MCF 10A (cell line): ENCODE measurements around the gene FGF16. TPM values are rescaled to one million over a fixed set of nuclear protein-coding genes. Genes with fewer than 3 reads are reported as not detected.

Source experiments
- BruUV-seq: library from RNA; stranded (reverse); fragments of 400-500 nt; replicated peaks from 2 replicates; lab custom pipeline; 2021; lab: Mats Ljungman, UMichigan
- CTCF ChIA-PET: fragments of 300-600 bp; sonication (Branson Sonifier 250); formaldehyde crosslinking; extraction: SDS; loops from one replicate; lab custom pipeline; 2021; ENCODE audit warnings: antibody characterized with exemption, inconsistent platforms; lab: Yijun Ruan, JAX
- POLR2A ChIA-PET: fragments of 300-600, 350-650 bp; sonication (Branson Sonifier 250); formaldehyde crosslinking; extraction: SDS; loops from one replicate; lab custom pipeline; 2020; ENCODE audit warnings: antibody characterized with exemption, inconsistent platforms; lab: Yijun Ruan, JAX
- DNase-seq: peaks from one replicate; pipeline ENCODE4 v3.0.0-alpha.2; 2018; ENCODE audit not compliant: unreplicated experiment
- H3K27ac Mint-ChIP-seq: one replicate; pipeline ENCODE4 v1.8.0; 2022; ENCODE audit warnings: mild to moderate bottlenecking, low read depth, mixed read lengths; ENCODE audit not compliant: unreplicated experiment
- H3K27me3 Mint-ChIP-seq: one replicate; pipeline ENCODE4 v1.8.0; 2022; ENCODE audit warnings: mixed read lengths; ENCODE audit not compliant: insufficient read depth, unreplicated experiment
- H3K36me3 Mint-ChIP-seq: one replicate; pipeline ENCODE4 v1.8.0; 2022; ENCODE audit warnings: mild to moderate bottlenecking, moderate library complexity, mixed read lengths; ENCODE audit not compliant: insufficient read depth, unreplicated experiment
- H3K4me1 Mint-ChIP-seq: one replicate; pipeline ENCODE4 v1.8.0; 2022; ENCODE audit warnings: mixed read lengths; ENCODE audit not compliant: insufficient read depth, unreplicated experiment
- H3K4me3 Mint-ChIP-seq: one replicate; pipeline ENCODE4 v1.8.0; 2022; ENCODE audit warnings: mild to moderate bottlenecking, moderate library complexity, mixed read lengths; ENCODE audit not compliant: unreplicated experiment
- H3K9me3 Mint-ChIP-seq: one replicate; pipeline ENCODE4 v1.8.0; 2022; ENCODE audit warnings: mixed read lengths; ENCODE audit not compliant: unreplicated experiment
- CTCF ChIP-seq: fragments of 200-600 bp; IDR thresholded peaks from one replicate; pipeline ENCODE4 v1.8.0; 2022; ENCODE audit warnings: antibody characterized with exemption, mild to moderate bottlenecking; ENCODE audit not compliant: unreplicated experiment
- intact Hi-C: fragments of 100-400 bp; cut with micrococcal nuclease; formaldehyde crosslinking; loops from 2 replicates; pipeline ENCODE4 v1.14.1; 2022
- total RNA-seq: library from RNA; stranded (reverse); gene quantifications from 2 replicates; pipeline ENCODE4 v1.2.3, GENCODE V29; 2022

The FGF16 gene
- total RNA-seq, 1 experiment from 2014 or later, result not detected

GRCh38 chrX:77440330-77440729 is 6.9 kb upstream of the FGF16 start:
- H3K9me3 Mint-ChIP-seq, result no peaks in the 10 kb centered on the region
- intact Hi-C loops, result no loop called here
- ChIA-PET POLR2A (no interaction called here), CTCF (interaction anchor here (0.6 kb wide), 1 partner anchor 464 kb away, joined by 3 read pairs; no protein-coding TSS in a partner anchor)
- no TSS peak for BruUV-seq
- H3K27me3 Mint-ChIP-seq, result no peaks in the 10 kb centered on the region
- TF ChIP-seq CTCF, result no peak
- peaks cover 11% of the 10 kb centered on the region for H3K4me1 Mint-ChIP-seq
- no peak overlapping the region for H3K4me3 Mint-ChIP-seq
- no peak for DNase-seq
- no peaks in the 10 kb centered on the region for H3K36me3 Mint-ChIP-seq
- H3K27ac Mint-ChIP-seq, result no peak overlapping the region

- intact Hi-C loops, result no loop called here
- DNase-seq, result no peak
- H3K27ac Mint-ChIP-seq, result no peak overlapping the region
- no peak for TF ChIP-seq CTCF
- H3K27me3 Mint-ChIP-seq, result no peaks in the 10 kb centered on the region
- BruUV-seq, result no TSS peak
- ChIA-PET CTCF (interaction anchor here (0.6 kb wide), 1 partner anchor 14 kb away, joined by 3 read pairs; no protein-coding TSS in a partner anchor), POLR2A (no interaction called here)
- H3K4me1 Mint-ChIP-seq, result peaks cover 11% of the 10 kb centered on the region
- H3K9me3 Mint-ChIP-seq, result no peaks in the 10 kb centered on the region
- H3K4me3 Mint-ChIP-seq, result no peak overlapping the region
- no peaks in the 10 kb centered on the region for H3K36me3 Mint-ChIP-seq
These were observed 6.2 kb upstream of the FGF16 start for GRCh38 chrX:77441033-77441432.

- CTCF ChIA-PET, result interaction anchor here (0.6 kb wide), 1 partner anchor 13 kb away, joined by 3 read pairs; no protein-coding TSS in a partner anchor
- intact Hi-C loops, result no loop called here
- DNase-seq, result no peak
- no peak overlapping the region for H3K27ac Mint-ChIP-seq
- no peaks in the 10 kb centered on the region for H3K36me3 Mint-ChIP-seq
- no peaks in the 10 kb centered on the region for H3K27me3 Mint-ChIP-seq
- no TSS peak for BruUV-seq
- no peak for TF ChIP-seq CTCF
- peaks cover 11% of the 10 kb centered on the region for H3K4me1 Mint-ChIP-seq
- no peak overlapping the region for H3K4me3 Mint-ChIP-seq
- POLR2A ChIA-PET, result no interaction called here
- H3K9me3 Mint-ChIP-seq, result no peaks in the 10 kb centered on the region
These were observed 5.7 kb upstream of the FGF16 start for GRCh38 chrX:77441479-77441878.

GRCh38 chrX:77442728-77443127 is 4.5 kb upstream of the FGF16 start:
- peak; percentile 9 for DNase-seq
- no peaks in the 10 kb centered on the region for H3K9me3 Mint-ChIP-seq
- no peaks in the 10 kb centered on the region for H3K27me3 Mint-ChIP-seq
- H3K27ac Mint-ChIP-seq, result no peak overlapping the region
- ChIA-PET POLR2A (interaction anchor here (0.7 kb wide), 1 partner anchor 9 kb away, joined by 3 read pairs; no protein-coding TSS in a partner anchor), CTCF (no interaction called here)
- intact Hi-C loops, result no loop called here
- H3K4me1 Mint-ChIP-seq, result peaks cover 11% of the 10 kb centered on the region
- no peak overlapping the region for H3K4me3 Mint-ChIP-seq
- no peaks in the 10 kb centered on the region for H3K36me3 Mint-ChIP-seq
- no peak for TF ChIP-seq CTCF
- BruUV-seq, result no TSS peak
